ENCODE data around the gene NUP85. TPM values are rescaled to one million over a fixed set of nuclear protein-coding genes. Genes with fewer than 3 reads are reported as not detected.
A peak's percentile ranks its signal among the peaks of the same experiment; 100 is the strongest.

The NUP85 gene
- polyA plus RNA-seq, 2 of the 4 experiments (the other 2 are of a cell fraction), result 83.4 to 110 TPM

DNA sequence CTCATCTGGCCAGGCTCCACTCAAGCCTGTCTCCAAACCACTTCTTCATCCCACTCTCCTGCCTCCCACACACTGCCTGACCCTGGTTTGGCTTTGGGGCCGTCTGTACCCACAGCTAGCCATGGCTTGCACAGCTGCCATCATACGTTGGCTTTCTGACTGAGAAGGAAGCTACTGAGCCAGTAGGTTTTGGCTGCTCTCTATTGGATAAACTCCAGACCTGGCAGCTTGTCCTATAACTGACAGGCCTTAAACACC lies 61.6 kb downstream of the NUP85 start:
- Histone ChIP-seq H3K4me3 (no peak overlapping the region), H3K4me1 (peaks cover 27% of the 10 kb centered on the region), H3K4me2 (no peak overlapping the region), H3K27ac (no peak overlapping the region), H3K9me3 (no peaks in the 10 kb centered on the region)
- ChIA-PET POLR2A (interaction anchor here (0.9 kb wide), 1 partner anchor 138 kb away, joined by 3 read pairs; the partner anchor contains the start of gene GRB2), CTCF (interaction anchor here (0.6 to 8.4 kb wide), 8 partner anchors 15 to 153 kb away, joined by 3 to 110 read pairs (median 4); no protein-coding TSS in a partner anchor)
- no peak for TF ChIP-seq ZNF302 (CRISPR knock-in tag; IDR thresholded peaks at IDR 0.05)
- no peak for TF ChIP-seq SMC3 (IDR thresholded peaks at IDR 0.05)
- TF ChIP-seq JUN (IDR thresholded peaks at IDR 0.05), result no peak
- TF ChIP-seq, protein P1, sequence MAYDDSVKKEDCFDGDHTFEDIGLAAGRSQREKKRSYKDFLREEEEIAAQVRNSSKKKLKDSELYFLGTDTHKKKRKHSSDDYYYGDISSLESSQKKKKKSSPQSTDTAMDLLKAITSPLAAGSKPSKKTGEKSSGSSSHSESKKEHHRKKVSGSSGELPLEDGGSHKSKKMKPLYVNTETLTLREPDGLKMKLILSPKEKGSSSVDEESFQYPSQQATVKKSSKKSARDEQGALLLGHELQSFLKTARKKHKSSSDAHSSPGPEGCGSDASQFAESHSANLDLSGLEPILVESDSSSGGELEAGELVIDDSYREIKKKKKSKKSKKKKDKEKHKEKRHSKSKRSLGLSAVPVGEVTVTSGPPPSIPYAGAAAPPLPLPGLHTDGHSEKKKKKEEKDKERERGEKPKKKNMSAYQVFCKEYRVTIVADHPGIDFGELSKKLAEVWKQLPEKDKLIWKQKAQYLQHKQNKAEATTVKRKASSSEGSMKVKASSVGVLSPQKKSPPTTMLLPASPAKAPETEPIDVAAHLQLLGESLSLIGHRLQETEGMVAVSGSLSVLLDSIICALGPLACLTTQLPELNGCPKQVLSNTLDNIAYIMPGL (CRISPR knock-in tag; IDR thresholded peaks at IDR 0.05; ENCODE audit: borderline replicate concordance), result no peak
- TF ChIP-seq, protein P2, sequence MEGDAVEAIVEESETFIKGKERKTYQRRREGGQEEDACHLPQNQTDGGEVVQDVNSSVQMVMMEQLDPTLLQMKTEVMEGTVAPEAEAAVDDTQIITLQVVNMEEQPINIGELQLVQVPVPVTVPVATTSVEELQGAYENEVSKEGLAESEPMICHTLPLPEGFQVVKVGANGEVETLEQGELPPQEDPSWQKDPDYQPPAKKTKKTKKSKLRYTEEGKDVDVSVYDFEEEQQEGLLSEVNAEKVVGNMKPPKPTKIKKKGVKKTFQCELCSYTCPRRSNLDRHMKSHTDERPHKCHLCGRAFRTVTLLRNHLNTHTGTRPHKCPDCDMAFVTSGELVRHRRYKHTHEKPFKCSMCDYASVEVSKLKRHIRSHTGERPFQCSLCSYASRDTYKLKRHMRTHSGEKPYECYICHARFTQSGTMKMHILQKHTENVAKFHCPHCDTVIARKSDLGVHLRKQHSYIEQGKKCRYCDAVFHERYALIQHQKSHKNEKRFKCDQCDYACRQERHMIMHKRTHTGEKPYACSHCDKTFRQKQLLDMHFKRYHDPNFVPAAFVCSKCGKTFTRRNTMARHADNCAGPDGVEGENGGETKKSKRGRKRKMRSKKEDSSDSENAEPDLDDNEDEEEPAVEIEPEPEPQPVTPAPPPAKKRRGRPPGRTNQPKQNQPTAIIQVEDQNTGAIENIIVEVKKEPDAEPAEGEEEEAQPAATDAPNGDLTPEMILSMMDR (IDR thresholded peaks at IDR 0.05), result no peak
- TF ChIP-seq MYC (IDR thresholded peaks at IDR 0.05; ENCODE audit: borderline replicate concordance, low read length), result no peak
- TF ChIP-seq HOXA7 (CRISPR knock-in tag; IDR thresholded peaks at IDR 0.05), result no peak
- TF ChIP-seq CHD2 (IDR thresholded peaks at IDR 0.05; ENCODE audit: low read length, partially characterized antibody), result no peak
- TF ChIP-seq CHD4 (IDR thresholded peaks at IDR 0.05; ENCODE audit: borderline replicate concordance), result no peak
- no peak for TF ChIP-seq TP53 (CRISPR knock-in tag; IDR thresholded peaks at IDR 0.05)
- no peak for TF ChIP-seq RCOR1 (IDR thresholded peaks at IDR 0.05; ENCODE audit: low read depth, low read length)
- TF ChIP-seq ZFP36 (IDR thresholded peaks at IDR 0.05; ENCODE audit: borderline replicate concordance, partially characterized antibody), result no peak
- TF ChIP-seq KDM5A (IDR thresholded peaks at IDR 0.05), result no peak
- no peak for TF ChIP-seq POLR2AphosphoS2 (conservative IDR thresholded peaks at IDR 0.05; ENCODE audit: low read length)
- TF ChIP-seq CBX2 (IDR thresholded peaks at IDR 0.05; ENCODE audit: borderline replicate concordance, low read depth), result no peak
- no peak for TF ChIP-seq BCL3 (IDR thresholded peaks at IDR 0.05)
- TF ChIP-seq NR3C1 (IDR thresholded peaks at IDR 0.05), result no peak
- no peak for TF ChIP-seq EHMT2 (IDR thresholded peaks at IDR 0.05; ENCODE audit: low read depth)
- no peak for TF ChIP-seq FOSL2 (IDR thresholded peaks at IDR 0.05)
- no peak for TF ChIP-seq FOSL2 (CRISPR knock-in tag; IDR thresholded peaks at IDR 0.05)
- WGBS (ENCODE audit: missing lambda C conversion rate), result 83% methylated on average over 2 of the region's 2 CpGs
- no peak for DNase-seq (ENCODE audit: low read depth in 1 of 2, low spot score in 1 of 2)
- FAIRE-seq, result no peak
- ATAC-seq, result no peak

DNA sequence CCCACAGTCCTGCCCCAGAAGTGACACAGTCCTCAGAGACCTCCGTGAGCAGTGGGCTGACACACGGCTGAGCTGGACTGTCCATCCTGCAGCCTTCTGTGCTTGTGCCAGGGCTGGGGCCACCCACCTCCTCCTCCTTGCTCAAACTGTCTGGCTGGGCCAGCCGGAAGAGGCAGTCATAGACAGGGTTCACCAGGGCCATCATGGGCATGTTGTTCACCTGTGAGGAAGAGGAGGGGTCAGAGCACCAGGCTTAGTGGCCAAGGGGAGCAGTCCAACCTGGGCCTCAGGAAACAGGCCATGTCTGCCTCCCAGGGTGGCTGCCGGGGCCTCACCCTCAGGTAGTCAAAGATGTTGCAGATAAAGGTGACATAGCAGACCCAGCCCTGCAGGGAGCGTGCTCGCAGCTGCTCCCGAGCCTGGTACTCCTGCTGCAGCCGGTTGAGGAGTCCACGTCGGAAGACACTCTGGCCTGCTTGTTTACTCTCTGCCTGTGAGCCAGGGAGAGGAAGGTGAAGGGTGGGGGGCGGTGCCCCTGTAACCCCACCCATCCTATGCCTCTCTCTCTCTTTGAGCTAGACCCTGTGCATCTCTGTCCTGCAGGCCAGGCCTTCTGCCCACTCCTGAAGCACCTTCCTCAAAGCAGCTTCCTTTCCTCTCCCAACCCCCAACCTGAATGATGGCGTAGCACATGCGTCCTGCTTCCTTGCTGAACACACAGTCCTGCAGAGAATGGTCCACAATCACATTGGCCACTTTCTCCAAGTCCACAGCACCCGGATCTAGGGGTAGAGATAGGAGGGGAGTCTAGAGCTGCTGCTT lies 62.1 kb downstream of the NUP85 start:
- CTCF ChIA-PET, result interaction anchor here (0.6 to 8.4 kb wide), 11 partner anchors 15 to 208 kb away, joined by 3 to 110 read pairs (median 3); partner anchors contain the start of gene GRB2

More for the DNA sequence above, 62.1 kb downstream of the NUP85 start:
- WGBS (ENCODE audit: missing lambda C conversion rate), result 59% methylated on average over 14 of the region's 14 CpGs
- FAIRE-seq (no peak), DNase-seq (ENCODE audit: low read depth in 1 of 2, low spot score in 1 of 2) (peak in 1 of 2 experiments; percentile 68), ATAC-seq (peak in 1 of 2 experiments; percentile 33; a peak in 3 of 6 replicates)
- Histone ChIP-seq H3K4me3 (no peak overlapping the region), H3K27ac (no peak overlapping the region), H3K9me3 (no peaks in the 10 kb centered on the region), H3K4me1 (peaks cover 30% of the 10 kb centered on the region), H3K4me2 (no peak overlapping the region)
- TF ChIP-seq JUN (IDR thresholded peaks at IDR 0.05), result peak in 1 of 2 experiments; percentile 44; a peak in 1 of 5 replicates
- peak; percentile 7; the same call in 1 of the 2 replicates for TF ChIP-seq POLR2A (IDR thresholded peaks at IDR 0.05; ENCODE audit: low read length)
- TF ChIP-seq KDM5A (IDR thresholded peaks at IDR 0.05), result no peak
- TF ChIP-seq, protein P2 (IDR thresholded peaks at IDR 0.05), result 0 out of 3 replicates have a peak, but pooled peaks have one; percentile 7
- 0 out of 5 replicates have a peak, but pooled peaks of 1 of the 2 experiments have one; percentile 24 for TF ChIP-seq RAD21 (conservative IDR thresholded peaks at IDR 0.05 in 1 of 2, IDR thresholded peaks at IDR 0.05 in 1 of 2)
- TF ChIP-seq SMC3 (IDR thresholded peaks at IDR 0.05), result no peak
- TF ChIP-seq FOXS1 (CRISPR knock-in tag; IDR thresholded peaks at IDR 0.05), result no peak
- no peak for TF ChIP-seq CHD4 (IDR thresholded peaks at IDR 0.05; ENCODE audit: borderline replicate concordance)
- TF ChIP-seq GATA3 (IDR thresholded peaks at IDR 0.05; ENCODE audit: borderline replicate concordance), result peak; percentile 44; the same call in 1 of the 2 replicates
- no peak for TF ChIP-seq CBX2 (IDR thresholded peaks at IDR 0.05; ENCODE audit: borderline replicate concordance, low read depth)
- TF ChIP-seq, protein P1 (CRISPR knock-in tag; IDR thresholded peaks at IDR 0.05; ENCODE audit: borderline replicate concordance), result no peak
- no peak for TF ChIP-seq RNF2 (IDR thresholded peaks at IDR 0.05; ENCODE audit: borderline replicate concordance, low read depth)
- no peak for TF ChIP-seq JUNB (IDR thresholded peaks at IDR 0.05)
- POLR2A ChIA-PET, result interaction anchor here (0.9 kb wide), 1 partner anchor 138 kb away, joined by 3 read pairs; the partner anchor contains the start of gene GRB2

Data from A549 (cell line).